Measurements from ENCODE around the gene SZT2.

DNA sequence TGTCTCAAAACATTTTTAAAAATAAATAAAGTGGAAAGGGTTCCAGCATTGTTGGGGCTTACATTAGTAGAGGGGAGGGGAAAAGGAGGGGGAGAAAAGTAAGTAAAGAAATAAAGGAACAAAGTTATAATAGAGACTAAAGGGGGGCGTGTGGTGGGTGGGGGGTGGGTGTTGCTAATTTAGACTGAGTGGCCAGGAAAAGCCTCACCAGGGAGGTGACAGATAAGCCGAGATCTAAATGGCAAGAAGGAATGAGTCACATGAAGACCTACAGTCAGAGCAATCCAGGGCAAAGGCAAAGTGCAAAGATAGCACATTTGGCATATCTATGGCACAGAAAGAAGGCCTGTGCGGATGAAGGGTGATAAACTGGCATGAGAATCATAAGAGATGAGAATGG, 44.6 kb upstream of the SZT2 start:
- TF ChIP-seq, protein P1, sequence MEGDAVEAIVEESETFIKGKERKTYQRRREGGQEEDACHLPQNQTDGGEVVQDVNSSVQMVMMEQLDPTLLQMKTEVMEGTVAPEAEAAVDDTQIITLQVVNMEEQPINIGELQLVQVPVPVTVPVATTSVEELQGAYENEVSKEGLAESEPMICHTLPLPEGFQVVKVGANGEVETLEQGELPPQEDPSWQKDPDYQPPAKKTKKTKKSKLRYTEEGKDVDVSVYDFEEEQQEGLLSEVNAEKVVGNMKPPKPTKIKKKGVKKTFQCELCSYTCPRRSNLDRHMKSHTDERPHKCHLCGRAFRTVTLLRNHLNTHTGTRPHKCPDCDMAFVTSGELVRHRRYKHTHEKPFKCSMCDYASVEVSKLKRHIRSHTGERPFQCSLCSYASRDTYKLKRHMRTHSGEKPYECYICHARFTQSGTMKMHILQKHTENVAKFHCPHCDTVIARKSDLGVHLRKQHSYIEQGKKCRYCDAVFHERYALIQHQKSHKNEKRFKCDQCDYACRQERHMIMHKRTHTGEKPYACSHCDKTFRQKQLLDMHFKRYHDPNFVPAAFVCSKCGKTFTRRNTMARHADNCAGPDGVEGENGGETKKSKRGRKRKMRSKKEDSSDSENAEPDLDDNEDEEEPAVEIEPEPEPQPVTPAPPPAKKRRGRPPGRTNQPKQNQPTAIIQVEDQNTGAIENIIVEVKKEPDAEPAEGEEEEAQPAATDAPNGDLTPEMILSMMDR (IDR thresholded peaks at IDR 0.05; ENCODE audit: borderline replicate concordance, extremely low read depth, low read length, poor library complexity, severe bottlenecking) = no peak
- TF ChIP-seq EZH2 (IDR thresholded peaks at IDR 0.05; ENCODE audit: borderline replicate concordance, low read depth, low read length, severe bottlenecking) = no peak
